Peyer's patch (tissue), 4 donors: ENCODE results near the gene WNT6. TPM values are rescaled to one million over a fixed set of nuclear protein-coding genes. Genes with fewer than 3 reads are reported as not detected.
A peak's percentile ranks its signal among the peaks of the same experiment; 100 is the strongest.

Experiments used
- DNase-seq, 3 donors: peaks; one replicate each; pipeline ENCODE4 v3.0.0-alpha.2; 2017 to 2019
- H3K27ac ChIP-seq, 4 donors: fragments of 200-600 bp; sonication (generic); one replicate each; pipeline ENCODE4 v1.5.1; 2016 to 2019
- H3K27me3 ChIP-seq, 2 donors: fragments of 200-600 bp; sonication (generic); one replicate each; pipeline ENCODE4 v1.5.1; 2019
- H3K36me3 ChIP-seq, 3 donors: fragments of 200-600 bp; sonication (generic); one replicate each; pipeline ENCODE4 v1.5.1; 2016 to 2019
- H3K4me1 ChIP-seq, 4 donors: fragments of 200-600 bp; sonication (generic); one replicate each; pipeline ENCODE4 v1.5.1; 2016 to 2019
- H3K4me3 ChIP-seq, 4 donors: fragments of 200-600 bp; sonication (generic); 1 replicate in 3 of 4; 2 replicates in 1 of 4; pipeline ENCODE4 v1.5.1; 2016 to 2019; ENCODE audit warnings: mild to moderate bottlenecking in 1 of 4
- H3K9me3 ChIP-seq, 4 donors: fragments of 200-600 bp; sonication (generic); one replicate each; pipeline ENCODE4 v1.5.1; 2016 to 2019; ENCODE audit warnings: mild to moderate bottlenecking in 1 of 4
- POLR2A ChIP-seq, 2 donors: fragments of 450-650 bp; IDR thresholded peaks; one replicate each; pipeline ENCODE4 v1.5.1; 2017; ENCODE audit warnings: antibody characterized with exemption in 2 of 2, mild to moderate bottlenecking in 2 of 2, moderate library complexity in 2 of 2
- total RNA-seq, 4 donors: library from RNA; depleted of rRNA; stranded (reverse); fragments of >200 nt; gene quantifications; one replicate each; pipeline ENCODE4 v1.1.0, GENCODE V29; 2016
- TF ChIP-seq, protein P1 (sequence below), 6 experiments: fragments of 450-650 bp in 4 of 6; fragments of 200-600 bp in 2 of 6; sonication (generic) in 1 of 6; IDR thresholded peaks; one replicate each; pipeline ENCODE4 v1.5.1; 2017 to 2019; ENCODE audit warnings: antibody characterized with exemption in 6 of 6, mild to moderate bottlenecking in 3 of 6, moderate library complexity in 1 of 6

WNT6 gene
- total RNA-seq, 4 donors from 2014 or later, result not detected

DNA sequence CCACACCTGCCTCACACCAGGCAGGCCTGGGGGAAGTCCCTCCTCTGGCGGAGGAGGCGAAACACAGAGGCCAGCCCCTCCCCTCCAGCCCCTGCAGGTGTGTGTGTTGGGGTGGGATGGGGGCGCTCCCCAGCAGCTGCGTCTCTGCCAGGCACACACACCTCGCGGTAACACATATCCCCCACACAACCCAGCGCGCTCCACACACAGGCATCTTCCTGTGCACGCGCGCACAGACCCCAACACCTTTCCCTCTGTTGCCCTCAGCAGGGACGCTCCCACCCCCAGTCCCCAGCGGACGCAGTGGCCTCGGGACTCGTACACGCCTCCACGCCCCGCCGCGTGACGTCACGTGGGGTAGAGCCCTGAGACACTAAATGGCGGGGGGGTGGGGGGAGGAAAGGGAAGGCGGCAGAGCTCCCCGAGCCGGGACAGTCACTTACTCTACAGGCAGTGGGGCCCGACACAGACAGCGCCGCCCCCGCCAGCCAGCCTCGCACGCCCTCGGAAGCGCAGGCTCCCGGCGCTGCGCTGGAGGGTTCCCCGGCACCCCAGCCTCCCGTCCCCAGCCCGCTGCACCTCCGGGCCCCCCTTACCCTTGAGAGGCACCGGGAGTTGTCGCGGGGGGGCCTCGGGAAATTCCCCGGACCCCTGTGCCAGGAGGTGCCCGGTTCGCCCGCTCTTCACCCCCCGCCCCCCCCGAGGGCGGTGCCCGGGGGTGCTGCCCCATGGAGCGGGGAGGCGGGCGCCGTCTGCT, 20.7 kb downstream of the WNT6 start, which contains the start of gene WNT10A:
Gene WNT10A (plus strand): TSS at position 751 of the 757 bp plus-strand sequence. CDS start 144 bp downstream, outside the sequence.
- Histone ChIP-seq H3K4me3 (peak within 1 kb of the TSS; percentile 42 to 65 (median 49)), H3K9me3 (no peaks in the 10 kb centered on the region), H3K36me3 (no peaks in the 10 kb centered on the region), H3K27me3 (peaks cover 0 to 22% of the 10 kb centered on the region in 2 donors), H3K4me1 (peaks cover 0 to 29% (median 18%) of the 10 kb centered on the region in 4 donors), H3K27ac (peak within 1 kb of the TSS; percentile 4 to 87 (median 64))
- DNase-seq, result peak in 2 of 3 donors; percentile 95 to 96
- TF ChIP-seq POLR2A (IDR thresholded peaks at IDR 0.05), result no peak
- TF ChIP-seq, protein P1, sequence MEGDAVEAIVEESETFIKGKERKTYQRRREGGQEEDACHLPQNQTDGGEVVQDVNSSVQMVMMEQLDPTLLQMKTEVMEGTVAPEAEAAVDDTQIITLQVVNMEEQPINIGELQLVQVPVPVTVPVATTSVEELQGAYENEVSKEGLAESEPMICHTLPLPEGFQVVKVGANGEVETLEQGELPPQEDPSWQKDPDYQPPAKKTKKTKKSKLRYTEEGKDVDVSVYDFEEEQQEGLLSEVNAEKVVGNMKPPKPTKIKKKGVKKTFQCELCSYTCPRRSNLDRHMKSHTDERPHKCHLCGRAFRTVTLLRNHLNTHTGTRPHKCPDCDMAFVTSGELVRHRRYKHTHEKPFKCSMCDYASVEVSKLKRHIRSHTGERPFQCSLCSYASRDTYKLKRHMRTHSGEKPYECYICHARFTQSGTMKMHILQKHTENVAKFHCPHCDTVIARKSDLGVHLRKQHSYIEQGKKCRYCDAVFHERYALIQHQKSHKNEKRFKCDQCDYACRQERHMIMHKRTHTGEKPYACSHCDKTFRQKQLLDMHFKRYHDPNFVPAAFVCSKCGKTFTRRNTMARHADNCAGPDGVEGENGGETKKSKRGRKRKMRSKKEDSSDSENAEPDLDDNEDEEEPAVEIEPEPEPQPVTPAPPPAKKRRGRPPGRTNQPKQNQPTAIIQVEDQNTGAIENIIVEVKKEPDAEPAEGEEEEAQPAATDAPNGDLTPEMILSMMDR (IDR thresholded peaks at IDR 0.05), result no peak

DNA sequence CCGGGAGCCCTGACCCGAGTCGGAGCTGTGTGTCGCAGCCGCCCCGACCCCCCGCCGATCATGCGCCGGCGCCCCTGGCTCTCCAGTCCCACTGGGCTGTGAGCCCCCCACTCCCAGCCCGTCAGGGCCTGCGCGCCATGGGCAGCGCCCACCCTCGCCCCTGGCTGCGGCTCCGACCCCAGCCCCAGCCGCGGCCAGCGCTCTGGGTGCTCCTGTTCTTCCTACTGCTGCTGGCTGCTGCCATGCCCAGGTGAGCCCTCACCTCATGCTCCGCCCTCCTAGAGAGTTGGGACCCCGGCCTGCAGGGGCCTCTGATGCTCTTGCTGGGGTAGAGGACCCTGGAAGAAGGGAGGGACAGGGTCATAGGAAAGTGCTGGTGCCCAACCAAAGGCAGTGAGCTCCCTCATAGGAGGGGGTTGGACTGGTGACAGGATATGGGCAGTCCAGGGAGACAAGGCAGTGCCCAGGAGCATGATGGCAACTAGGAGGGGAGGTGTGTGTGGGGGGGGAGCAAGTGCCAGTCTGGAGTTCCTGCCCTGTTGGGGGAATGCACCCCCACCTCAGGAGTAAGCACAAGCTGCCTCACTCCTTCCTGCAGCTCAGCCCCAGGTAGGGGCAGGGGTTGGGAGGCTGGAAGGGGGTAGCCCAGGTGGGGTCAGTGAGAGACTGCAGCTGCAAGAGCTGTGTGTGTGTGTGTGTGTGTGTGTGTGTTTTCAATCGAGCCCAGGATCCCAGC, 21.4 kb downstream of the WNT6 start:
- peak overlapping the region in 3 of 4 donors; percentile 46 to 87 (median 82) for H3K27ac ChIP-seq
- DNase-seq, result peak in 2 of 3 donors; percentile 24 to 29
- H3K4me1 ChIP-seq, result peaks cover 0 to 29% (median 18%) of the 10 kb centered on the region in 4 donors
- H3K9me3 ChIP-seq, result no peaks in the 10 kb centered on the region
- peaks cover 0 to 22% of the 10 kb centered on the region in 2 donors for H3K27me3 ChIP-seq
- H3K36me3 ChIP-seq, result no peaks in the 10 kb centered on the region
- peak overlapping the region; percentile 42 to 65 (median 49) for H3K4me3 ChIP-seq
- TF ChIP-seq, protein P1 (IDR thresholded peaks at IDR 0.05), result no peak
- no peak for TF ChIP-seq POLR2A (IDR thresholded peaks at IDR 0.05)

DNA sequence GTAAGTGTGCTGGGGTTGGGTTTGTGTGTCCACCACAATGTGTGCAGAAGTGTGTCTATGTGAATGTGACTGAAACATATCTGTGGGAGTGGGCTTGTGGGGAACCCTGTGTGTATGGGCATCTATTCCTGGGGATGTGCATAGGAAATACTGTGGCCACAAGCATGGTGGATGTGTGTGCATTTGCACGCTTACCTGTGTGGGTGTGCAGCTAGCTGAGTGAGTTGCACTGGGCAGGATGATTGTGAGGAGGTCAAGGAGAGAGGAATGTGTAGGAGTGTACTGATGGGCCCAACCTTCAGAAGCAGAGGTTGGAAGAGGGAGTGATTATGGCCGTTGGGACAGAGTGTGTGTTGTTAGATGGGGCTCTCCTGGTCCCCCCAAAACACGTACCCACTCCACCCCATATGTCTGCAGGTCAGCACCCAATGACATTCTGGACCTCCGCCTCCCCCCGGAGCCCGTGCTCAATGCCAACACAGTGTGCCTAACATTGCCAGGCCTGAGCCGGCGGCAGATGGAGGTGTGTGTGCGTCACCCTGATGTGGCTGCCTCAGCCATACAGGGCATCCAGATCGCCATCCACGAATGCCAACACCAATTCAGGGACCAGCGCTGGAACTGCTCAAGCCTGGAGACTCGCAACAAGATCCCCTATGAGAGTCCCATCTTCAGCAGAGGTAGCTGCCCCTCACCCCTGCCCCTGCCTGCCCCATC, 22.3 kb downstream of the WNT6 start:
- H3K36me3 ChIP-seq, result no peaks in the 10 kb centered on the region
- no peaks in the 10 kb centered on the region for H3K9me3 ChIP-seq
- peak overlapping the region in 1 of 4 donors; percentile 87 for H3K27ac ChIP-seq
- peaks cover 0 to 22% of the 10 kb centered on the region in 2 donors for H3K27me3 ChIP-seq
- H3K4me1 ChIP-seq, result peaks cover 0 to 29% (median 17%) of the 10 kb centered on the region in 4 donors
- no peak overlapping the region for H3K4me3 ChIP-seq
- DNase-seq, result peak in 1 of 3 donors; percentile 4
- TF ChIP-seq, protein P1 (IDR thresholded peaks at IDR 0.05), result no peak
- TF ChIP-seq POLR2A (IDR thresholded peaks at IDR 0.05), result no peak

DNA sequence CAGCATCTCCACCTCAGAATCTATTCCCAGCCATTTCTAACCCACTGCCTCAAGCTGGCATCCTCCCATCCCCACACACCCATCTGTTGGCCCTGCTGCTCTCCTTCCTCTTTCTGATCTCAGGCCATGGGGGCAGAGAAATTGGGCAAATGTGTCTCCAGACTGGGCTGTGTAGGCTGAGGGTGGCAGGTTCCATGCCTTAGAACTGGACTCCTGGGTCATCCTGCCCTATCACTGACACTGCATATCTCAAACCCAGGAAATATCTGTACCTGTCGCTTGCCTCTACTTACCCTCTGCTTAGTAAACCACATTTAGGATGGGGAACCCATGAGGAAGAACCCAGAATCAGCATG, 22.8 kb downstream of the WNT6 start:
- peak overlapping the region in 1 of 4 donors; percentile 55 for H3K27ac ChIP-seq
- peaks cover 0 to 29% (median 19%) of the 10 kb centered on the region in 4 donors for H3K4me1 ChIP-seq
- DNase-seq, result peak in 2 of 3 donors; percentile 23 to 26
- TF ChIP-seq POLR2A (IDR thresholded peaks at IDR 0.05), result no peak
- TF ChIP-seq, protein P1 (IDR thresholded peaks at IDR 0.05), result no peak
- peaks cover 0 to 22% of the 10 kb centered on the region in 2 donors for H3K27me3 ChIP-seq
- H3K9me3 ChIP-seq, result no peaks in the 10 kb centered on the region
- H3K4me3 ChIP-seq, result no peak overlapping the region
- no peaks in the 10 kb centered on the region for H3K36me3 ChIP-seq

DNA sequence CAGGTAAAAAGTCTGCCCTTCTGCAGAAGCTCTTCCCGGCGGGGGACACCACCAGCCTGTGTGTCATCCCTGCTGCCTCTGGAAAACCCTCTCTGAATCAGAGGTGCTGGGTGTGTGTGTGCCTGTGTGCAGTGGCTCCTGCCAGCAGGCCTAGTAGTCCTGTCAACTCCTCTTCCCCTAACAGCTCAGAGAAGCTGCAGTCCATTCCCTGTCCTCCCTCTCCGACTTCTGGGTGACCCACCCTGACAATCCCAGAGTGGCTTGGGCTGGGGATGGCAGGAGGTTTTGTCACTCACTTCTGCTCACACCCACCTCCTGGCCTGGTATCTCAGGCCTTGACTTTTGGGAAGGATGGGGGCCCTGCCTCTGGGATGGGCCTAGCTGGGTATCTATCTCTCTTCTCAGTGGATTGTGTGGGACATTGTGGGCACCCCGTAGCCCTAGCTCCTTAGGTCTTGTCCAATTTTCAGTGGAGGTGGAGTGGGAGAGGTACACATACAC, 23.3 kb downstream of the WNT6 start:
- H3K4me3 ChIP-seq, result no peak overlapping the region
- DNase-seq, result no peak
- peaks cover 0 to 29% (median 19%) of the 10 kb centered on the region in 4 donors for H3K4me1 ChIP-seq
- H3K36me3 ChIP-seq, result no peaks in the 10 kb centered on the region
- no peaks in the 10 kb centered on the region for H3K9me3 ChIP-seq
- peaks cover 0 to 22% of the 10 kb centered on the region in 2 donors for H3K27me3 ChIP-seq
- peak overlapping the region in 1 of 4 donors; percentile 75 for H3K27ac ChIP-seq
- TF ChIP-seq, protein P1 (IDR thresholded peaks at IDR 0.05), result no peak
